Stimulated activated CD4-positive, alpha-beta T cell treated with anti-CD3 and anti-CD28 coated beads, Interleukin-4, amount 100 ng/mL, for 48 hours (primary cell): ENCODE measurements around the gene POLG.

ENCODE experiments used
- DNase-seq, 2 donors: peaks; one replicate each; pipeline ENCODE4 v3.0.0-alpha.2; 2020; ENCODE audit warnings: low read depth in 2 of 2

The POLG gene

DNA sequence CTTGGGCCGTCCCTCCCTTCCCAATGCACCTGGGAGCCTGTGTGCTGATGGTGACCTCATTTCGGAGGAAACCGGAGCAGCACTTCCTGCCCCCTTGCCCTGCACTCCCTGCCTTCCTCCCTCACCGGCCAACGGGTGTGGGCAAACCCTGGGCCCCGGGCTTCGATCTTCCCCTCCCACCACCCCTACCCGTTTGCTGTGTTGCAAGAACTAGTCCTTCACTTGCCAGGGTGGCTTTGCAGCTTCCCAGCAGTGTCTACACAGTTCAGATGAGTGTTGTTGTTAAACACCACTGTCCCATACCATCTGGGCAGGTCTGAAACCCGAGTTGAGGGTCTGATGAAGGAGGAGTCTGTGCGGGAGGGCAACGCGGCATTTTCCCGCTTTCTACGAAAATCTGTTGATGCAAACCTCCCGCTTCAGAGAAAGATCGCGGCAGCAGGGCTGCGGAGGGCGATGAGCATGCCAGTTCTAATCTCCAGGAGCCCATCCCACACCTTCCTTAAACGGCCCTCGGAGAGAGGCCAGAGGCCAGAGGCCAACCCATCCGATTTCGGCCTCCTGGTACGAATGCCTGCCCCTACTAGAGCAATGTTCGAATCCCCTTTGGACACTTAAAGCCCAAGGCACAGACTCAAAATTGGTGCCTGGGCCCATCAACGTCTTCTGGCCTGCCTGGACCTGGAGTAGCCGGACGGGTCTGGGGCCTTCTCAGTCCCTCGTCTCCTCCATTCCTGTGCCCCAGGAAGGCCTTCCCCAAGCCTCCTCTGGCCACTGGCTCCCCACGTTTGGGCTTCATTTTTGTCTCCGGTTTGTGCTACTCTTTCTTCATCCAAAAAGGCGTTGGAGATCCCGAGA is 35.7 kb upstream of the POLG start:
- DNase-seq, result no peak

DNA sequence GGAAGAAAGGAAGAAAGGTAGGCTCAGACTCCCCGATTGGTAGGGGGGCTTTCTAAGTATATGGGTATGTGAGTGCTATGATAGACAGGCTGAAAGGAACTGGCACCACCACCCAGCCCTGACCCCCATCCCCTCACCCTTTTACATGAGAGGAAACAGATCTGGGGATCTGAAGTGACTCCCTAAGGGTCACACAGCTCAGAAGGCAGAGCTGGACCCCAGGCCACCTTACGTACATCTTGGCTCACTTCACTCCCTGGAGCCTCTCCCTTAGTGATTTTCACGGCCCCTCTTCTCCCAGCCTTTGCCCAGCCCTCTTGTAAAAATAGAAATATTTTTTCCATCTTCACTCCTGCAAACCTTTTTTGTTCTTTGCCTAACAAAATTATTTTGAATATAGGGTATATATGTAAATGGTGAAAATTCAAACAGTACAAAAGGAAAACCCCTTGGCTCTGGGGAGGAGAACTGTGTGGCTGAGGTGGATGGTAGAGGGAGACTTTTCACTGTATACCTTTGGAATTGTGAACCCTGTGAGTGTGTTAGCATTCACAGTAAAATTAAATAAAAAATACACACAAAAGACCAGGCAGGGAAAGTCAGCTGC is 34.8 kb upstream of the POLG start:
- no peak for DNase-seq

GRCh38 chr15:89368566-89369223 is 34.1 kb upstream of the POLG start:
- no peak for DNase-seq

DNA sequence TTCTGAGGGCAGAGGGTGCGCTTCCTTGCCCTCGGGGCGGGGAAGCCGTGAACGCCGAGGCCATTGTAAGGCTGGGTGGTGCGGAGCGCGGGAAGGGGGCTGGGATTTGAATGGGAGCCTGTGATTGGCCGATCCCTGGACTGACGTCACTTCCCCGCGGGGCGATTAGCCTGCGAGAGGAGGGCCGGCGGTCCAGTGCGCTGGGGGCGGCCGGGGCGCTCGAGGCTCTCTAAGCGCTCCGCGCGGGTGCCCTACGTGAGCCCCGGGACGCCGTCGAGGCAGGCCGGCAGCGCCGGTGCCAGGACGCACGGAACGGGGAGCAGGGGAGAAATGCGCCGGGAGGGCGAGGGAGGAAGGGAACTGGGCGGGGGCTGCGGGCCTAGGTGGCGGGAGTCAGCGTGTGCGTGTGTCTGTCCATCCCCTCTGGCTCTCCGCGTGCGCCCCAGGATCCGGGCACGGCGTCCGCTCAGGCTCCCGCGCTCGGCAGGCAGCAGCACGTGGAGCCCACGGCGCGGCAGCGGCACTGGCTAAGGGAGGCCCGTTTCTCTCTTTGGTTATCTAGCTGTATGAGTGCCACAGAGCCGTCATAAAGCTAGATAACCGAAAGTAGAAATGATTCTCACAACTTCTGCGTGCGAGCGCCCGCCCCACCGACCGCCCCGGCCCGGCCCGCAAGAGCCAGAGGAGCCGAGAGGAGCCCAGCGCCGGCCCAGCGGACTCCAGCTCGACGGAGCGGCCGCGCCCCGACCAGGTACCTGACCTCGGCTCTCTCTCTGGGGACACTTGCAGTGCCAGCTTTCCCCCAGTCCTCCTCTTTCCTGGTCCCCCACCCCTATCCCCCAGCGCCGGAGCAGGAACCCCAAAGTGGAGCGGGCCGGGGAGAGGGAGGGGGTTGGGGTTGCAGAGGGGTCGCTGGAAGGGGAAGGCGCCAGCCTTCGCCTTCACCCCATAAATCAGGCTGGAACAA is 33.1 kb upstream of the POLG start:
- DNase-seq, result no peak

DNA sequence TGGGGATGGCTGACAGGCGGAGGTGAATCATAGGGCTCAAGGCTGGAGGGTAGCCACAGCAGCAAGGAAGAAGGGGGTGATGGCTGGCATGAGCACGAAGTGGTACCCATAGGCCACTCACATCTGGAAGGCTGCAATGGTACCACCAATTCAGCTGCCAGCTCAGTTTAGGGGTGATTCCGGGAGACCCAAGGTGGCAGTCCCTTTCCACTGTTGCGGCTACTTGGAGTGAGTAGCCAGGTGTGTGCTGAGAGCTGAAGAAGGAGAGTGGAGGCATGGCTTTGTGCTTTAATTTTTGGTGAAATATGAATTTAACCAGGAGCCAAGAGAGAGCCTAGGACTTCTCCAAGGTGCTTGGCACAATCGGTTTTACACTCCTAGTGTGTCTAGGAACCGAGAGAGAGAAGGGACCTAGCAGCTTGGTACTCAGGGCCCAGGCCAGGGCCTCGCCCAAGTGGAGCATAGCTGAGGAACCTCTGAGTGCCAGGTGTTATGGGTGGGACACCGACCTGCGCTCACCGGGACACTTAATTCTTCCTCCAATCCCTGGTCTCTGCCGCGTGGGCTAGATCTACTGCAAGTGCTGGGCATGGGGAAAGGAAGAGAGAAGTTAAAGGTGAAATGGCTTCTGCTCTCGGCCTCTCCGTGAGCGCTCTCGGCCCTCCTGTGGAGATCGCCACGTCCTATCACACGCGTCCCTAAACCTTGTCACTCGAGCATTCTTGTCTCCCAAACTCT is 32.2 kb upstream of the POLG start:
- DNase-seq, result no peak

- DNase-seq, result no peak
Observed at GRCh38 chr15:89365462-89366065, 30.9 kb upstream of the POLG start.

DNA sequence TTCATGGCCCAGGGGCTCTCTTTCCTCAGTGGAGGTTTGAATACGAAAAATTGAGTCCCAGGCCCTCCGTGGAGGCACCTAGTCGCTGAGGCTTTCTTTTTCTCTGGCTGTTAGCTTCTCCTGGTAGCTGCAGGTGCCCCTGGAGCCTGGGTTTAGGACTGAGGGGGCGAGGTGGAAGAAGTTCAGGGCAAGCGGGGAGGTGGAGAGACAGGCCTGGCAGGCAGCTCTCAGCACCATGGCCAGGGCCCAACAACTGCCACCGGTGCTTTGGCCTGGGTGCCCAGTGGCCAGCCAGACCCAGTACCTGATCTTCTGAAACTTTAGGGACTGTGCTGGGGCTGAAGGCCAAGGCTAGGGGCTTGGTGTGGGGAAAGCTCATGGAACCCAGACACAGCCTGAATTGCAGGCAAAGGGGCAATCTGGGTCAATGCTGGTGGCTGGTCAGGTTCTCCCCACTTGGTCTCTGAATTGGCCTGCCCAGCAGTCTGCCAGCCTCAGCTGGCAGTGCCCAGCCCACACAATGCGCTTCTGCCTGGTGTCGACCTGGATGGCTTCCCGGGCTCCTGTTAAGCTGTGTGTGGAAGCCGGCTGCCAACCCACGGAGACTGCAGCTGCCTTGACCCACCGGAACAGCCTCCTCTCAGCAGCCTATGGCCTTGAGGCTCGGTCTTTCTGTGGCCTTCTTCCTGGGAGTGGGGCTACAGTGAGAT is 30.3 kb upstream of the POLG start:
- DNase-seq, result no peak

GRCh38 chr15:89364341-89364740 is 29.7 kb upstream of the POLG start:
- no peak for DNase-seq

DNA sequence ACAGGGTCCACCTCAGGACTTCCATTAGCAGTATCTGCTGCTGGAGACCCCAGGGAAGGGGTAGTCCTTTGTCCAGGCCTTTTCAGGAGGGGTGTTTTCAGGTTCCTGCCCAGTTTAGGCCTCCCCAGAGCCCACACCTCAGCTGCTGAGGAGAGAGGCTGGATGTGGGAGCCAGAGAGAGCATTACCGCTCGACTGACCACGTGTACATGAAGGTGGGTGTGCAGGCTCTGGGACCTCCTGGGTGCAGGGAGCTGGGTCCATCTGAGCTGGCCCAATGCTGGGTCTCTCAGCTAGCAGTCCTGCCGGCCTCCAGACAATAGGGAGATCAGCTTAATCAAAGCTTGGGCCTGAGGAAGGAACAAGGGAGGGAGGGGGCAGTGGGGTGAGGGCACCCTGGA is 29.1 kb upstream of the POLG start:
- no peak for DNase-seq

DNA sequence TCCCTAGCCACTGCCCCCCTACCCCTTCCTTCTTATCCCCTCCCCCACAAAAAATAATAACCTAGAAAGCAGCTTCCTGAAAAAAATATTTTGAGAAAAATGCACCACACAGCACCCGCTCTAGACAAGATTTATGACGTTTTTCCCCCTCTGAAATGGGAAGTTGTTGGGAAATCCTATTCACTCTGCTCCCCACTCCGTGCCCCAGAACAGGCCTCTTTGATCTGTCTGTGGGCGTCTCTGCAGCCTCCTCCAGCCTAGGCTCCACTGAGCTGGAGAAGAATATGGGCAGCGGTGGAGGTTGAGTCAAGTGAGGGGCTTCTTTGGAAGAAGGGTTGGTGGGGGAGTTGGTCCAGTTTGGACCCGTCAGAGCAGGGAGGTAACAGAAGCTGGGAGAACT is 28.5 kb upstream of the POLG start:
- DNase-seq, result no peak

GRCh38 chr15:89362203-89363101 is 27.8 kb upstream of the POLG start:
- no peak for DNase-seq

DNA sequence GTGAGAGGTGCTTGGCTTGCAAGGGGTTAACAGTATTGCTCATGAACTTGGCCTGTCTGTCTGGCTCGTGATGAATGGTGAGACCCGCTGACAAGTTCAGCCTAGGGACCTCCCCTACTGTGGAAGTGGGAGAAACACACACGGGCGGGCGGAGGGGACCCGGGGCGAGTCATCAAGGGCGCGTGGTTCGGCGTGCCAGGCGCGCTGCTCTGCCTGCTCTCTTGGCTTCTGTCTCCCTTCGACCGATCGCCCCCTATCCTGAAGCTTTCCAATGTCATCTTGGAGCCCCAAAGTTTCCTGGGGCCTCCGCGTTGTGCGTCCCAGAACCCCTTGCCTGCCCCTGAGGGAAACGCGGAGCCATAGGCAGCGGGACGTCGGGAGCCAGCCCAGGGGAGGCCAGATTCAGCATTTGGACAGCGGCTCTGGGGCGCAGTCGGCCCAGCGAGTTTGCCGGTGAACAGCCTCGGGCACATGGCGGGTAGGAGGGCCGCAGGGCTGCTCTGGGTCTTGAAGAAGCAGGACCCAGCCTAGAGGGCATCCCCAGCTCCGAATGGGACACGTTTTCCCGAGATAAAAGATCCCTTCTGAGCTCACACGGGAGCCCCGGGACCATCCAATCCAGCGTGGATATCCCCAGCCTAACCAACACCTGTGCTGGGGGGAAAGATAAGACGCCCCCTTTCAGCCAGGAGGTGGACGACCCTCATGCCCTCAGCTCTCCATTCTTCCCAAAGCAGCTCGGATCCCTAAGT is 27.0 kb upstream of the POLG start:
- peak; percentile 47 to 51 for DNase-seq

GRCh38 chr15:89360294-89360971 is 25.8 kb upstream of the POLG start:
- no peak for DNase-seq

GRCh38 chr15:89359471-89360293 is 25.1 kb upstream of the POLG start:
- DNase-seq, result no peak

DNA sequence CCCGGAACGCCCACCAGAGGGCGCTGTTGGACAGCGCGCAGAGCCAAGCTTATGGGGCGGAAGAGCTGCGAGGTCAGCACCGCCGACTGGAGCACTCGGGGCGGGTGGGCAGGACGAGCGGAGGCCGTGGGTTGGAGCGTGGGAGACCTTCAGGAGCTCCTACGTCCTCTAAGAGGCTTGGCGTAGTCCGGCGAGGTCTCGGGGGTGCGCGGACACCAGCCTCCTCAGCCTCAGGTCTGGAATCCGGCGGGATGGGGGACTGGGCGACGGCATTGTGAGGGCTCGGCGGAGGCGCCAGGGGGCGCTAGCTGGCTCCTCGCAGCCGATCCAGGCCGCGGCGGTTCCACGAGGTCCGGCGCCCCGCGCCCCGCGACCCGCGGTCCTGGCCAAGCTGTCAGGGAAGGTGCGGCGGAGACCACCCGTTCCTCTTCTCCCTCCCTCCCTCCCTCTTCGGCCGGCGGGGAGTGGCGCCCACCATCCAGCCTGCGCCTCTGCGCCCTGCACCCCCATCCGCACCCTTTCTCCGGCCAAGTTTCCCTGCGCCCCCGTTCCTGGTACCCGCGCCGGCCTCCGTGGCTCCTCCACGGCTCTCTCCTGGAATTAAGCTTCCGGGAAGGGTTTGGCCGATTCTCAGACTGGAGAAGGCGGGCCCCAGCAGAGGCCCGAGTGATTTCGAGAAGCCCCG is 24.3 kb upstream of the POLG start:
- DNase-seq, result peak; percentile 75 to 79

GRCh38 chr15:89358435-89358754 is 23.8 kb upstream of the POLG start:
- no peak for DNase-seq
